H1 (cell line): ENCODE measurements around the gene NME4.

Experiments
- CBX5 ChIP-seq: fragments of 300-800, 300-1000 bp; sonication (generic); IDR thresholded peaks from 2 replicates; pipeline ENCODE4 v1.7.1; 2016; ENCODE audit warnings: antibody characterized with exemption, low read length, low read depth
- CEBPB ChIP-seq: IDR thresholded peaks from 2 replicates; pipeline ENCODE4 v1.6.1; 2012; ENCODE audit warnings: low read depth, low read length
- CTCF ChIP-seq, 3 experiments: IDR thresholded peaks; 1 replicate in 2 of 3; 2 replicates in 1 of 3; pipeline versions ENCODE4 v1.5.1 to v1.6.1; 2011; ENCODE audit warnings: low read length in 3 of 3, mild to moderate bottlenecking in 3 of 3, inconsistent platforms in 2 of 3, low read depth in 1 of 3, moderate library complexity in 1 of 3; ENCODE audit not compliant: insufficient read depth in 1 of 3; ENCODE audit errors: control extremely low read depth in 1 of 3
- POLR2A ChIP-seq, 2 experiments: IDR thresholded peaks; 1 replicate in 1 of 2; 2 replicates in 1 of 2; pipeline ENCODE4 v1.6.1; 2011; ENCODE audit warnings: low read depth in 2 of 2, low read length in 2 of 2, mild to moderate bottlenecking in 2 of 2; ENCODE audit errors: control extremely low read depth in 1 of 2
- POLR2AphosphoS5 ChIP-seq: IDR thresholded peaks from 2 replicates; pipeline ENCODE4 v1.6.1; 2011; ENCODE audit warnings: low read depth, low read length
- SRF ChIP-seq: IDR thresholded peaks from 2 replicates; pipeline ENCODE4 v1.6.1; 2011; ENCODE audit warnings: mild to moderate bottlenecking, low read depth, low read length, moderate library complexity
- YY1 ChIP-seq: IDR thresholded peaks from 2 replicates; pipeline ENCODE4 v1.6.1; 2011; ENCODE audit warnings: low read depth, mild to moderate bottlenecking, low read length
- TF ChIP-seq, protein P1 (sequence below): IDR thresholded peaks from 2 replicates; pipeline ENCODE4 v1.6.1; 2012; ENCODE audit warnings: inconsistent platforms

GRCh38 chr16:397135-397661 lies at the start of gene NME4:
- TF ChIP-seq POLR2AphosphoS5 (peak; percentile 56), CTCF (IDR thresholded peaks at IDR 0.05; ENCODE audit: control extremely low read depth in 1 of 3, insufficient read depth in 1 of 3, low read depth in 1 of 3, low read length in 3 of 3) (no peak), CEBPB (no peak), SRF (no peak), CBX5 (no peak), YY1 (no peak), POLR2A (IDR thresholded peaks at IDR 0.05; ENCODE audit: control extremely low read depth in 1 of 2, low read depth in 2 of 2, low read length in 2 of 2) (peak in 1 of 2 experiments; percentile 61; a peak in 1 of 3 replicates)
- TF ChIP-seq, protein P1, sequence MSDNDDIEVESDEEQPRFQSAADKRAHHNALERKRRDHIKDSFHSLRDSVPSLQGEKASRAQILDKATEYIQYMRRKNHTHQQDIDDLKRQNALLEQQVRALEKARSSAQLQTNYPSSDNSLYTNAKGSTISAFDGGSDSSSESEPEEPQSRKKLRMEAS = peak; percentile 74
